Measurements from ENCODE around the gene PSTPIP1.

DNA sequence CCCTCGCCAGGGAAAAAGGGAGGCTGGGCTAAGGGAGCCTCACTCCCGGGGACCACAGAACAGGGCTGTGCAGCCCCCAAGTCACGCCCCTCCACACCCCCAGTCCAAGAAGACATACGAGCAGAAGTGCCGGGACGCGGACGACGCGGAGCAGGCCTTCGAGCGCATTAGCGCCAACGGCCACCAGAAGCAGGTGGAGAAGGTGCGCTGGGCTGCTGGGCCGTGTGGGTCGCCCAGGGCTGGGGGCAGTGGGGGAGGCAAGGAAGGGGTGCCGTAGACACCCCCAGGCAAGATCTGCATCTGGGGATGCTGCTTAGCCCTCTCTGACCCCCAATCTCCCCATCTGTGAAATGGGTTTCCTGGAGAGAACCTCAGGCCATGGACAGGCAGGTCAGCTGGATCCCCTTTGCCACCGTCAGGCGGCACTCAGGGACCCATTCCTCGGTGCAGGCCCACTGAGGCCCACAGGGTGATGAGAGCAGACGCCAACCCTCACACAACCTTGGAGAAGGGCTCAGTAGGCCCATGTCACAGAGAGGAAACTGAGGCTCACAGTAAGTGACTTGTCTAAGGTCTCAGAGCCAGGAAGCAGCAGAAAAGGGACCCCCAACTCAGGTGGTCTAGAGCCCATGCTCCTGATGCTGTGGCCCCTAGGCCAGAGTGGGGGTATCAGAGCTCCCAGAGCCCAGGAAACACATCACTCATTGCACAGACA is 33.7 kb downstream of the PSTPIP1 start:
- TF ChIP-seq GLIS3 (CRISPR knock-in tag; IDR thresholded peaks at IDR 0.05): no peak
- TF ChIP-seq, protein P1, sequence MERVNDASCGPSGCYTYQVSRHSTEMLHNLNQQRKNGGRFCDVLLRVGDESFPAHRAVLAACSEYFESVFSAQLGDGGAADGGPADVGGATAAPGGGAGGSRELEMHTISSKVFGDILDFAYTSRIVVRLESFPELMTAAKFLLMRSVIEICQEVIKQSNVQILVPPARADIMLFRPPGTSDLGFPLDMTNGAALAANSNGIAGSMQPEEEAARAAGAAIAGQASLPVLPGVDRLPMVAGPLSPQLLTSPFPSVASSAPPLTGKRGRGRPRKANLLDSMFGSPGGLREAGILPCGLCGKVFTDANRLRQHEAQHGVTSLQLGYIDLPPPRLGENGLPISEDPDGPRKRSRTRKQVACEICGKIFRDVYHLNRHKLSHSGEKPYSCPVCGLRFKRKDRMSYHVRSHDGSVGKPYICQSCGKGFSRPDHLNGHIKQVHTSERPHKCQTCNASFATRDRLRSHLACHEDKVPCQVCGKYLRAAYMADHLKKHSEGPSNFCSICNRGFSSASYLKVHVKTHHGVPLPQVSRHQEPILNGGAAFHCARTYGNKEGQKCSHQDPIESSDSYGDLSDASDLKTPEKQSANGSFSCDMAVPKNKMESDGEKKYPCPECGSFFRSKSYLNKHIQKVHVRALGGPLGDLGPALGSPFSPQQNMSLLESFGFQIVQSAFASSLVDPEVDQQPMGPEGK (CRISPR knock-in tag; IDR thresholded peaks at IDR 0.05; ENCODE audit: borderline replicate concordance): no peak
- TF ChIP-seq RARB (CRISPR knock-in tag; IDR thresholded peaks at IDR 0.05): no peak
- TF ChIP-seq TOX (CRISPR knock-in tag; IDR thresholded peaks at IDR 0.05; ENCODE audit: borderline replicate concordance): no peak
- no peak for TF ChIP-seq ZFP30 (CRISPR knock-in tag; IDR thresholded peaks at IDR 0.05)
- TF ChIP-seq CSDC2 (CRISPR knock-in tag; IDR thresholded peaks at IDR 0.05): no peak
- no peak for TF ChIP-seq ARNTL (CRISPR knock-in tag; IDR thresholded peaks at IDR 0.05; ENCODE audit: borderline replicate concordance, low read depth)
- no peak for TF ChIP-seq ZFP3 (CRISPR knock-in tag; IDR thresholded peaks at IDR 0.05)
- TF ChIP-seq, protein P2, sequence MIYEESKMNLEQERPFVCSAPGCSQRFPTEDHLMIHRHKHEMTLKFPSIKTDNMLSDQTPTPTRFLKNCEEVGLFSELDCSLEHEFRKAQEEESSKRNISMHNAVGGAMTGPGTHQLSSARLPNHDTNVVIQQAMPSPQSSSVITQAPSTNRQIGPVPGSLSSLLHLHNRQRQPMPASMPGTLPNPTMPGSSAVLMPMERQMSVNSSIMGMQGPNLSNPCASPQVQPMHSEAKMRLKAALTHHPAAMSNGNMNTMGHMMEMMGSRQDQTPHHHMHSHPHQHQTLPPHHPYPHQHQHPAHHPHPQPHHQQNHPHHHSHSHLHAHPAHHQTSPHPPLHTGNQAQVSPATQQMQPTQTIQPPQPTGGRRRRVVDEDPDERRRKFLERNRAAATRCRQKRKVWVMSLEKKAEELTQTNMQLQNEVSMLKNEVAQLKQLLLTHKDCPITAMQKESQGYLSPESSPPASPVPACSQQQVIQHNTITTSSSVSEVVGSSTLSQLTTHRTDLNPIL (CRISPR knock-in tag; IDR thresholded peaks at IDR 0.05; ENCODE audit: low read depth): no peak
- no peak for TF ChIP-seq ZNF70 (CRISPR knock-in tag; IDR thresholded peaks at IDR 0.05)

All from SK-N-SH treated with all-trans-retinoic acid at 6 μM for 48 hours (cell line).